ENCODE results near the gene VKORC1L1.
"Not testable (repeated sequence)": the region's sequence is repeated elsewhere in the genome, so short reads cannot be mapped to it uniquely, and the experiment has no call there.

Gene VKORC1L1

DNA sequence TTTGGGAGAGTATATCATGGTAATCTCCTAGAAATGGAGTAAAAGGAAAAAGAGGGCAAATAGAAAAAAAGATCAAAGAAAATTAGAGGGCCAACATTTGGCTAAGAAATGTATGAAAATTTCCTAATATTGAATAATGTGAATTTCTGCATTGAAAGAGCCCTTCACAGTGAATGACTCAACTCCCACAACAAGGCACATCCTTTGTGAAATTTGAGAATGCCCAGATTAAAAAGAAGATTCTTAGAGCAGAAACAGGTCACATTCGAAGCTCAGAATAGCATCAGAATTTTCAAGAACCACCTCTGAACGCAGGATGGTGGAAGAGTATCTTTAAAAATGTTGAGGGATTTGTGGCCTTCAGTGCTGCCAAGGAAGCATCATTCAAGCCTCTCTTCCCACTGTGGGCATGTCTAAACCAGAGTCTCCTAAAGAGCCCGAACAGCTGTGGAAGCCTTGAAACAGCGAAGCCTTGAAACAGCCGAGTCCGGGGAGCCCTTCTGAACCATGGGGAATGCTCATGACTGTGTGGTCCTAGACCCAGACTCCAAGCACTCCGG is 65.5 kb downstream of the VKORC1L1 start:
- no peak for DNase-seq (ENCODE audit: low read depth)

DNA sequence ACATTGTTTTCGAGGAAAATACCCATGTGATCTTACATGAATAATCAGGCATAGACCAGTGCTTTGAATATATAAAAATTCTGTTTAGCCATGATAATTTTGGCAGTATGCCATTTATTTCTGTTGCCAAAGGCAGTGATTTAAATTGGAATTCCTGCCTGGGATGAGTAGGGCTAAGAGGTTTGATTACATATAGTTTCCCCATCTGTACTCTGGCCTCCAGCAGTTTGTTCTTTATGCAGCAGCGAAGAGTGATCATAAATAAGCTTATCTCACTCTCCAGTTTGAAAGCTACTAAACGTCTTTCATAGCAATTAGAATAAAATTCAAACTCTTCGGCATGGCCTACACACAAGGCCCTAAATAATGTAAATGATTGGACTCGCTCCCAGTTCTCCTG is 72.9 kb downstream of the VKORC1L1 start:
- not testable (repeated sequence) for DNase-seq (ENCODE audit: low read depth)

DNA sequence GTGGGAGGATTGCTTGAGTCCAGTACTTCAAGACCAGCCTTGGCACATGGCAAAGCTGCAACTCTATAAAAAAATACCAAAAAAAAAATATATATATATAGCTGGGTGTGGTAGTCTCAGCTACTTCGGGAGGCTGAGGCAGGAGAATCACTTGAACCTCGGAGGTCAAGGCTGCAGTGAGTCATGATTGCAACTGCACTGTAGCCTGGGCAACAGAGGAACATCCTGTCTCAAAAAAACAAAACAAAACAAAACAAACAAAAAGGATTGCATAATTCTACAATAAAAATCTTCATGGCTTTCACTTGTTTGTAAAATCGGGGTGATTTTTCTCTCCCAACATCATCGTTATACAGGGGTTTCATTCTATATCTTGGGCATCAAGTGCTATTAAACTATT is 74.0 kb downstream of the VKORC1L1 start:
- no peak for DNase-seq (ENCODE audit: low read depth)

DNA sequence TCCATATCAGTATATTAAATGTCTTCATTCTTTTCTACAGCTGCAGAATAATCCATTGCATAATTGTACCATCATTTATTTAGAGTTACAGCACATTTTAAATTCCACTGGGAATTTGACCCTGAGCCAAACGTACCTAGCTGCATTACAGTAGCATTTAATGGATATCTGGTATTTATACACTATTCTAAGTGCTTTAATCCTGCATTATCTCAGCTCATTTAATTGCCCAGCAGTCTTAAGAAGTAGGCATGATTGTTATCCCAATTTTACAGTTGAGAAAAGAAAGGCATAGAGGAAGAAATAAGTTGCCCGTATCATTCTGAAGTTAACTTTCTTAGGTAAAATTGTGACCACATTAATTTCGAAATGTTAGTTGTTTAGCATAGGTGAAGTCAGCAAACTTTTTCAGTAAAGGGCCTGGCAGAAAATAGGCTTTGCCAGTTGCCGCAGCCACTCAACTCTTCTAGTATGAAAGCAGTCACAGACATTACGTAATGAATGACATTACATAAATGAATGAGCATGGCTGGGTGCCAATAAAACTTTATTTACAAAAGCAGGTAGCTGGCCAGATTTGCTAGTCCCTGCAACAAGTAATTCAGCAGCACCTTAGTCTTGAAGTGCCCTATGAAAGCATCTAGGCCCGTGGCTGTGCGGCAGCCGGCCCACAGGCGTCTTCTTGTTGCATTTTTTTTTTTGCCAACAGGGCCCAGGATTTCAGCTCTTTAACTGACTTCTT is 79.1 kb downstream of the VKORC1L1 start:
- DNase-seq (ENCODE audit: low read depth), result no peak

DNA sequence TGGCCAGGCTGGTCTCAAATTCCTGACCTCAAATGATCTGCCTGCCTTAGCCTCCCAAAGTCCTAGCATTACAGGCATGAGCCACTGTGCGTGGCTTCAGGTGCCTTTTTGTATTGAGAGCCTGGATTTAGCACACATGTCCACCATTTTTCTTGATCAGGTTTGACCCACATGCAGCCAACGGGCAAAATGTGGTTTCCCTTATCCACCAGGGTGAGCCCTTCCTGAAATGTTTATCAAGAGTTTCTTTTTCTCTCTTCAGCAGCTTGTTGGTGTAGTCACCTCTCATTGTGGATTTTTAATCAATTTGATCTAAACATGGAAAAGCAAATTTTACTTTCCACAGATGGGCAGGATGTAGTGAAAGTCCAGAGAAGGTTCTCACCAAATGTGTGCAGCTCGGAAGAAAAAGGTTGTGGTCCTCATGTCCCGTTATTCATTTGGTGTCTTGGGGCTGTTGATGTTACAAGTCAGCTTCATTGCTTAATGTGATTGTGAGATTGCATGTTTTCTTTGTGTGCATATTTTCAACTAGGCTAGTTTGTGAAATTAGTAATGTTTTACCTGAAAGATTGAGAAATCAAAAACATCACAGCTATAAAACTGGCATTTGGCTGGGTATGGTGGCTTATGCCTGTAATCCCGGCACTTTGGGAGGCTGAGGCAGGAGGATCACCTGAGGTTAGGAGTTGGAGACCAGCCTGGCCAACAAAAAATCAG is 80.3 kb downstream of the VKORC1L1 start:
- DNase-seq (ENCODE audit: low read depth), result no peak

DNA sequence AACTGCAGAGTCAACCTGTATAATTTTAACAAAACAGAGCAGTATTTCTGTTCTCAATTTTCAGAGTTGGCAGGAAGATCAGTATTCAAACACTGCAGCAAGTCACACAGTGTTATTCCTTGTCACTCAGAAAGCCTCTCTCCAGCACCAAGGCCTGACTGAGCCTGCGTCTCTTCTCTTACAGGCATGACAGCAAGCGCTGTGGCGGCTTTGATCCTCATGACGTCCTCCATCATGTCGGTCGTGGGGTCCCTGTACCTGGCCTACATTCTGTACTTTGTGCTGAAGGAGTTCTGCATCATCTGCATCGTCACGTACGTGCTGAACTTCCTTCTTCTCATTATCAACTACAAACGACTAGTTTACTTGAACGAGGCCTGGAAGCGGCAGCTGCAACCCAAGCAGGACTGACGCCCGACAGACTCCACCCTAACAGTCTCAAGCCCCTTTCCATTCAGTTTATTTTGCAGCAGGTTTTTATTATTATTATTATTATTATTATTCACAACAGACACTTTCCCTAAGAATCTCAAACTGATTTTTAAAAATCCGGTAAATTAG is 81.1 kb downstream of the VKORC1L1 start:
- no peak for DNase-seq (ENCODE audit: low read depth)

DNA sequence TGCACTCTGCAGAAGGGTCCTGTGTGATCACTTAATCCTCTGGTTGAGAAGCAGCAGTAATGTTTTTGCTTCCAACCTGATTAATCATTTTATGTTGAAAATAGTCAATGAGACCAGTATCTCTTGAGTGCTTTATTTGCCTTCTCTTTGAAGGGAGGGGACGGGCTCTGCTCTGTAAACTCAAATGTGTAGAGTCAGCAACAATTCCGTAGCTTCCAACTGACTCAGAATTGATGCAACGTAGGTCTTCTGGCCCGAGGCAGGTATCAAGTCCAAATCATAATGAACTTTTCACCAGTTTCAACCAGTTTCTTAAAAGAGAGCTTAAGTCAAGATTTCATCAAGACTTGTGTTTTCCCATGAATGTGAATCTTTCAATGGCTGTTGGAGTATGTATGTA is 82.8 kb downstream of the VKORC1L1 start:
- DNase-seq (ENCODE audit: low read depth), result no peak

DNA sequence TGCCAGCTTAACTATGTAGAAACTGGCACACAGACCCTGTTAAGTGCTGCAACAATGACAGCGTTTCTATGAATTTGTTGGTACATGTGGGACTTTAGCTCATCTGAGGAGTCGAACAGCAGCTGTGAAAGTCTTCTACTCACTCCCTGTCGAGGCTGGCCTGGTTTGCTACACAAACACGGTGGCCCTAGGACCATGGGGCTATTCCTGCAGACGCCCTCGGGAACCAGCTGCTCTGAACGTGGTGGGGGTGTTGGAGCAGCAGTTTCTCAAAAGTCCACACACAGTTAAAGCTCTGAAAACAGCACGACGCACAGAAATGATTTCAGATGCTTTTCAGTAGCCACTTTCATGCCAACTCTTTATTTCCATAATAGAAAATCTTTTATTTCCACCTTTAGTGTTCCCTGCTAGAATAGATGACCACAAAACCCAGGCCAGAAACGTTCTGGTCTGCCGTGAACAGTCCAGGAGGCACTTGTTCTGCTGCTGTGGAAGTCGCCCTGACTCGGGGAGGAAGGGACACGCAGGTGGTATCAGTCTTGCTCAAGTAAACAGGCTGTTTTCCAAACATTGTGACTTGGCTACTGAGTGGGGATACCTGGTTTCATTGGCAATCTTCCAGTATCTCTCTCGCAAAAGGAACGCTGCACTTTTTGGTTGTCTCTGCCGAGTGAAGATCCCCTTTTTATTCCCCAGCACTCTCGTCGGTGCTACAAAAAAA is 87.6 kb downstream of the VKORC1L1 start:
- no peak for DNase-seq (ENCODE audit: low read depth)

DNA sequence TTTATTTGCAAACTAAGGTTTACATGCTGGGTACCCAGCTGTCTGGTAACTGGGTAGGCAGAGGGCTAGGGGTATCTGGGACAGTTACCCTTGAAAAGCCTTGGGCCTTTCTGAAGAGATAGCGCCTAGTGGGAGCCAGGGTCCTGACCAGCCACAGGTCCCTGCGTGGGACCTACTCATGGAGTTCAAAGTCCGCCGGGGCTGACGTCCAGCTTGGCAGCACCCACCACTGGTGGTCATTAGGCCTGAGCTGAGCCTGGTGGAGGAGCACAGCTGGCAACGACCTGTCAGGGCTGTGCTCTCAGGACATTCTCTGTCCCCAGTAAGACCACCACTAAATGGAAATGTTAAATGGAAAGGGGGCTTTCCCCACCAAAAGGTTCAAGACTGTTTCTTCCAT is 89.2 kb downstream of the VKORC1L1 start:
- DNase-seq (ENCODE audit: low read depth), result no peak

DNA sequence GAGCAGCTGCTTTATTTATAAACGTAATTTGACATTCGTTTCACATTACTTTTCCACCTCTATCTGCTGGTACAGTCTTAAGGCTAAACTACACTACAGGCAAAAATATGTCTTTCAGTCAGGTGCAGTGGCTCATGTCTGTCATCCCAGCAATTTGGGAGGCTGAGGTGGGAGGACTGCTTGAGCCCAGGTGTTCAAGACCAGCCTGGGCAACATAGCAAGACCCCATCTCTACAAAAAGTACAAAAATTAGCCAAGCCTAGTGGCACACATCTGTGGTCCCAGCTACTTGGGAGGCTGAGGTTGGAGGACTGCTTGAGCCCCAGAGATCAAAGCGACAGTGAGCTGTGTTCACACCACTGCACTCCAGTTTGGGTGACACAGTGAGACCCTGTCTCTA is 91.8 kb downstream of the VKORC1L1 start:
- not testable (repeated sequence) for DNase-seq (ENCODE audit: low read depth)

DNA sequence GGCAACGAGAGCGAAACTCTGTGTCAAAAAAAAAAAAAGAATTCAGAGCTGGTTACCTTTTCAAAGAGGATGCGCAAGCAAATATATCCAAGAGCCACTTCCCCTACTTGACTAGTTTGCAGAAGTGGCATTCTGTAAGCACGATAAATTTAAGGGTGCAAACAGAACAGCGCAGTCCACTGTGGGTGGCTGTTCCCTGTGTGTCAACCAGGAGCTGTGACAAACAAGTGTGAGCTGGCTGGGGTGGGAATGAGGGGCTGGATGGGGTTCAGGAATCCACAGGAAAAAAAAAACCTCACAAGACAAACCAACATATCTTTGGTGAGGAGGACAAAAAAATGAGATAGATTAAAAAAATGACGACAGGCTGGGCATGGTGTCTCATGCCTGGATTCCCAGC is 93.3 kb downstream of the VKORC1L1 start:
- no peak for DNase-seq (ENCODE audit: low read depth)

DNA sequence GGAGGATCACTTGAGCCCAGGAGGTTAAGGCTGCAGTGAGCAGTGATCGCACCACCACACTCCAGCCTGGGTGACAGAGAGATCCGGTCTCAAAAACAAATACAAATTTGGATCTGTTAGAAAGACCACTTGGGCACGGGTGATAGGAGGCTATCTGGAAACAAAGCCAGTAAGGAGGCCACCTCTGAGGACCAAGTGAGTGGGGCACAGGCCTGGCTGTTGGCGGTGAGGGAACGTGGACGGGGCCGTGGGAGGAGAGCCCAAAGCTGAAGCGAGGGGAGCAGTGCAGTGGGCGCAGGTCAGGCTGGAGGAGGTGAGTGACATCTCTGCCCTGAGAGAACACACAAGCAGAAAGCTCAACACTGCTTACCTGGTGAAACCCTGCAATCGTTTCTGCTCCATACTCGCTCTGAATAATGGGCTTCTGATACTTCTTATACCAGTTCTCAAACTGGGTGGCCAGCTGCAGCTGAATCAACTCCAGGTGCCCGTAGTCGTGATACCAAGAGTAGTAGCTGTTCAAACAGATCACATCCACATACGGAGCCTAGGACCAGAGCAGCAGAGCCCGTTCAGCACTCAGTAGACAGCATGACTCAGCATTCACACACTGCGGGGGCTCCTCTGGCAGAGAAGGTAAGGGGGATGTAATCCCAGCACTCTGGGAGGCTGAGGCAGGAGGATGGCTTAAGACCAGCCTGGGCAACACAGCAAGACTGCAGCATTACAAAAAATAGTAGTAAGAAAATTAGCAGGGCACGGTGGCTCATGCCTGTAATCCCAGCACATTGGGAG is 94.7 kb downstream of the VKORC1L1 start:
- no peak for DNase-seq (ENCODE audit: low read depth)

DNA sequence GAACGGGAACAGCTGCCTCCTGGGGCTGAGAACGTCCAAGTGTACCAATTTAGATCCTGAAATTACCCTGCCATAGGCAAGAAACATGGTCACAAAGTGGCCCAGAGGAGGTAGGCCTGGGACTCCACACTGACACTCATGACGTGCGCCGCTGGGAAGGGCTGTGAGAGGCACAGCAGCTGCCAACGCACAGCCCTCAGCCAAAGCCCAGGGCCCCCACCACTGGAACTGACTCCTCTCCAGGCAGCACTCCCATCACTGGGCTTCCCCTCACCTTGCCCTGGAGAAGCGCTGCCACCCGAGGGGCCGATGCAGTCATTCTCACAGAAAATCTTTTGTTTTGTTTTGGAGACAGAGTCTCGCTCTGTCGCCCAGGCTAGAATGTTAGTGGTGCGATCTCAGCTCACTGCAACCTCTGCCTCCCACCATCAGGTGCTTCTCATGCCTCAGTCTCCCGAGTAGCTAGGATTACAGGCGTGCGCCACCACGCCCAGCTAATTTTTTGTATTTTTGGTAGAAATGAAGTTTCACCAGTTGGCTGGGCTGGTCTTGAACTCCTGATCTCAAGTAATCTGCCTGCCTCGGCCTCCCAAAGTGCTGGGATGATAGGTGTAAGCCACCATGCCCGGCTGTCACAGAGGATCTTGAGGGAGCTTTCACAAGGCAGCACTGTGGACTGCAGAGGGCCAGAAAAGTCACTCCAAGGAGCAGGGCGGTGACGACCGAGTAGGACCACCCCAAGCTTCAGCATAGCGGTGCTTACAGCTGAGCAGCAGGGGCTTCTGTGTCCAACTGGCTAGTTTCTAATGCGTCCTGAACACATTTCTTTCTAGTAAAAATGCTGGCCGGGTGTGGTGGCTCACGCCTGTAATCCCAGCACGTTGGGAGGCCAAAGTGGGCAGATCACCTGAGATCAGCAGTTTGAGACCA is 95.6 kb downstream of the VKORC1L1 start:
- DNase-seq (ENCODE audit: low read depth), result no peak

DNA sequence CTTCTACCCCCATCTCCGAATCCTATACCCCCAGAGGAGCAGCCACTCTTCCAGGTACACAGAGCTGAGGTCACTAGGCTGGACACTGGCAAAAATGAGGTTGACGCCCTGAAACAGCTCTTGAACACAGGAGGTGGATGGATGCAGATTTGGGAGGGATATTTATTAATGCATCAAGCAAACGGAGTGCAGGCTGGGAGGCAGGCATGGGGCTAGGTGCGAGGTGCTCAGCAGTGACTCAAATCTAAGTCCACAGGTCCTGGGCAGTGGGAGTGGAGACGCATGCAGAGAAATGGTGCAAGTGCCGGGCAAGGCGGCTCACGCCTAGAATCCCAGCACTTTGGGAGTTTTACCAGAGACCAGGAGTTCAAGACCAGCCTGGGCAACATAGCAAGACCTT is 98.1 kb downstream of the VKORC1L1 start:
- no peak for DNase-seq (ENCODE audit: low read depth)

DNA sequence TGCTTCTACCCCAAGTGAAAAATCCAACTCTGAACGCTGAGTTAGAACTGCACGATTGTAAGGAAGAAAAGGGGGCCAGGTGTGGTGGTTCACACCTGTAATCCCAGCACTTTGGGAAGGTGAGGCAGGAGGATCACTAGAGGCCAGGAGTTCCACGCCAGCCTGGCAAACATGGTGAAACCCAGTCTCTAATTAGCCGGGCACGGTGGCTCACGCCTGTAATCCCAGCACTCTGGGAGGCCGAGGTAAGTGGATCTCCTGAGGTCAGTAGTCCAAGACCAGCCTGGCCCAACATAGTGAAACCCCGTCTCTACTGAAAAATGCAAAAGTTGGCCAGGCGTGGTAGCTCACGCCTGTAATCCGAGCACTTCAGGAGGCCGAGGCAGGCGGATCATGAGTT is 100.1 kb downstream of the VKORC1L1 start:
- DNase-seq (ENCODE audit: low read depth), result no peak

DNA sequence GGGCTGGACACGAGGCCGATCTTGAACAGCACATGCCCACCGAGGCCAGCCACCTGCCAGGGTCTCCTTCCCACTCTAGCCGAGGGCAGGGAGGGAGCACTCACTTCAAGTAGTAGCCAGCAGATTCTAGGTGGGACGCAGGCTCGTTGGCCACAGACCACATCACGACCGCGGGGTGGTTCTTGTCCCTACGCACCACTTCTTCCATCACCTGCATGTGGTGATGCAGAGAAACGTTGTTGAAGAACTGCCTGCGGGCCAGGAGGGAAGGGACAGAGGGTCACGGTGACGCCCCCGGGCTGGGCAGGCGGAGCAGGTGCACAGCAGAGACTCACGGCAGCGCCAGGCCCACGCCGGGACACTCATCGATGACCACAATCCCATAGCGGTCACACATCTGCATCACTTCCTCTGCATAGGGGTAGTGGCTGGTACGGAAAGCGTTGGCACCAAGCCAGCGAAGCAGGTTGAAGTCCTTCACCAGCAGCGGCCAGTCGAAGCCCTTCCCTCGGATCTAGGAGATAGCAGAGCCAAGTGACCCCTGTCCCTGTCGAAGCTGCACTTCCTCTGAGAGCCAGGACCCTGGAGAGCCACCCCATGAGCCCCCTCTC is 101.4 kb downstream of the VKORC1L1 start:
- DNase-seq (ENCODE audit: low read depth), result no peak

DNA sequence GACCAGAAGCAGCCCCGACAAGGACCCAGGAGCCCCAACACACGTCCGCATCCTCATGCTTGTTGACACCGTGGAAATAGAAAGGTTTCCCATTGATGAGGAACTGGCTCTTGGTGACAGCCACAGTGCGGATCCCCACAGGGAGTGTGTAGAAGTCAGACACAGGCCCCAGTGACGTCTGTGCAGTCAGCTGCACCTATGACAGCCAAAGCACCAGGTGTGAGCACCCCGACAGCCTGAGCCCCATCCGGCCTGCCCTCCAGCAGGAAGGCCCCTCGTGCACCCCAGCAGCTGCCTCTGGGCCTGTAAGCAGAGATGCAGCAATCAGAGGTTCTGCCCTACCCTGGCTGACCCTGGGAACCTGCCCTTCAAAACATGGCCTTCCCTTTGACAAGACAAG is 102.0 kb downstream of the VKORC1L1 start:
- no peak for DNase-seq (ENCODE audit: low read depth)

DNA sequence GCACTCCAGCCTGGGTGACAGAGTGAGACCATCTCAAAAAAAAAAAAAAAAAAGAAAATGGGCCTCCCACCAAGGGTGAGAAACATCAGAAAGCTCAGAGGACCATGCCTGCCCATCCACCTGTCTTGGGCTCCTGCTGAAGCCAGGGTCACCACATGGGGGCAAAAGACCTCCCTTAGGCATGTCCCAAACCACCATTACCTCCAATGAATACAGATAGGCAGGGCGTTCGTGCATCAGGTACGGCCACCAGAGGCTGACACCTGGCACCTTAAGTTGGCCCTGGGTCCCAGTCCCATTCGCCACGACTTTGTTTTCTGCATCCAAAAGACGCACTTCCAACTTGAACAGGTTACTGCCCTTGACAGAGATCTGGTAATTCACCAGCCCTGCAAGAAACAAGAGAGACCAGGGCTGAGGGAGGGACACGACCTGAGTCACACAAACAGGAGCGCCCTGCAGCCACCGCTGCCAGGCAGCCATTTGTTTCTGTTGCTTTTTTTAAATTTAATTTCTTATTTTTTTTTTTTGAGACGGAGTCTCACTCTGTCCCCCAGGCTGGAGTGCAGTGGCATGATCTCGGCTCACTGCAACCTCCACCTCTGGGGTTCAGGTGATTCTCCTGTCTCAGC is 103.1 kb downstream of the VKORC1L1 start:
- DNase-seq (ENCODE audit: low read depth), result no peak

DNA sequence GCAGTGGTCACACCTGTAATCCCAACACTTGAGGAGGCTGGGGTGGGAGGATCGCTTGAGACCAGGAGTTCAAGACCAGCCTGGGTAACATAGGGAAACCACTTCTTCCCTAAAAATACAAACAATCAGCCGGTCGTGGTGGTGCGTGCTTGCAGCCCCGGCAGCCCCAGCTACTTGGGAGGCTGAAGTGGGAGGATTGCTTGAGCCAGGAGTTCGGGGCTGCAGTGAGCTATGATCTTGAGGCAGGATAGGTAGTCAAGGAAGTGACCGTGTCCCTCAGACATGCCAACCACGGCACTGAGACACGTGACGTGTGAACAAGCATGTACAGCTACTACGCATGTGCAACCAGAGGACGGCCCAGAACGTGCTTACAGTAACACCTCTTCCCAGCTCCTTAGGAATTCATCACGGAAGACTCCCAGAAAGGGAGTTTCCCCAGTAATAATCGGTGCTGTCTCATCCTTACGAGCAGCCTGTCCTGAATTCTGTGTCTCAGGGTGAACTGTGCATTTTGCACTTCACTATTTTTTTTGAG is 103.9 kb downstream of the VKORC1L1 start:
- DNase-seq (ENCODE audit: low read depth), result no peak

Data from stimulated activated CD8-positive, alpha-beta memory T cell treated with anti-CD3 and anti-CD28 coated beads, Interleukin-15, amount 100 ng/mL, for 24 hours (primary cell).